SHP77 (cell line): ENCODE measurements around the gene PCNX4.
"Not testable (repeated sequence)": the region's sequence is repeated elsewhere in the genome, so short reads cannot be mapped to it uniquely, and the experiment has no call there.

Experiments
- DNase-seq, 2 experiments: peaks; one replicate each; lab custom pipeline; 2025; lab: John Stamatoyannopoulos, UW

Gene PCNX4

DNA sequence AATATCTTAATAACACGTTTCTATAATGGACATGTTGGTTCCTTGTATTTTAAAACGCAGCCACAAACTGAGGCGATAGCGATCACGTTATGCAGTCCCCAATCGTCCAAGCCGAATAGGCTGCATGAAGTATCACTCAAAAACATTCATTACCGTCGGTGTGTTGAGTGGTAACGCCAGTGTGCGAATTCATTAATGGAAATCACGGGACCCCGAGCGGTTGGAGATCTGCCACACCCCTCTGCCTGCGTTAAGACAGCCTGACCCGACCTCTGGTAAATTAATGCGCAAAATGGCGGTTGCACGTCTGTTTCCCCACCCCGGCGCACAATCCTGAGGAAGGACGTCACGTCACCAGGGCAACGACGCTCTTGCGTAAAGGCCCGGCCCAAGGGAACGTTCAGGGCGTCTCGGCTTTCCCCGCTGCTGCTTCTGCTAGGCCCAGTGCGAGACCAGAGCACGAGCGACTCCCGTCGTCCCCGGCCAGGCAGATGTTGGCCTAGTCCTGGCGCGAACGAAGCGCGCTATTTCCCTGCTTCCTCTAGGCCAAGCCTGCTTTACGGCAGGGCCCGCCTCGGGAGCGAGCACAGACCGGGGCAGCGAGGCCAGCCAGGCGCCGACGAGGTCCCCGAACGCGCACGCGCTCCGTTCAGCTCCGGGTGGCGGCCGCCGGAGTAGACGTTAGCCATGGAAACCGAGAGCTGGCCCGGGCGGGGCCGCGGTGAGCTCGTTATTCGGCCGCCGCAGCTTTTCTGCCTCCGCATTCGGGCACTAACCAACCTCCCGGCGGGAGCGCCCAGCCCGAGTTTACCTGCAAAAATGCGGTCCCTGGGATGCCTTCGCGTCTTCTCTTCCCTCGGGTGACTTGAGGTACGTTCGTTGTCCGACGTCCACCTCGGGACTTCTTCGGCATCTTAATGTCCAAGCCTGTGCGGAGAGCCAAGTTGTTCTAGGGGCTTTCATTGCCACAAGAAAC is at the start of gene PCNX4:
PCNX4 (plus strand) TSS at position 374 of the 976 bp plus-strand sequence. CDS start 15,716 bp downstream, outside the sequence.
- peak; percentile 97 to 98 for DNase-seq

DNA sequence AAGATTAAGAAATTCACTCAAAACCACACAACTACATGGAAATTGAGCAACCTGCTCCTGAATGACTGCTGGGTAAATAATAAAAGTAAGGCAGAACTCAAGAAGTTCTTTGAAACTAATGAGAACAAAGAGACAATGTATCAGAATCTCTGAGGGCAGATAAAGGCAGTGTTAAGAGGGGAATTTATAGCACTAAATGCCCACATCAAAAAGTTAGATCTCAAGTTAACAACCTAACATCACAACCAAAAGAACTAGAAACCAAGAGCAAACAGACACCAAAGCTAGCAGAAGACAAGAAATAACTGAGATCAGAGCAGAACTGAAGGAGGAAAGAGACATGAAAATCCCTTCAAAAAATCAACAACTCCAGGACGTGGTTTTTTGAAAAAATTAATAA is 43.7 kb upstream of the PCNX4 start:
- not testable (repeated sequence) for DNase-seq

- no peak for DNase-seq
These were observed 40.0 kb upstream of the PCNX4 start for GRCh38 chr14:60051721-60052221.

GRCh38 chr14:60058087-60058486 is 33.6 kb upstream of the PCNX4 start:
- no peak for DNase-seq

GRCh38 chr14:60061371-60061770 is 30.4 kb upstream of the PCNX4 start:
- no peak for DNase-seq

- DNase-seq: peak in 1 of 2 experiments; percentile 4
These were observed 27.1 kb upstream of the PCNX4 start for GRCh38 chr14:60064491-60065072.

DNA sequence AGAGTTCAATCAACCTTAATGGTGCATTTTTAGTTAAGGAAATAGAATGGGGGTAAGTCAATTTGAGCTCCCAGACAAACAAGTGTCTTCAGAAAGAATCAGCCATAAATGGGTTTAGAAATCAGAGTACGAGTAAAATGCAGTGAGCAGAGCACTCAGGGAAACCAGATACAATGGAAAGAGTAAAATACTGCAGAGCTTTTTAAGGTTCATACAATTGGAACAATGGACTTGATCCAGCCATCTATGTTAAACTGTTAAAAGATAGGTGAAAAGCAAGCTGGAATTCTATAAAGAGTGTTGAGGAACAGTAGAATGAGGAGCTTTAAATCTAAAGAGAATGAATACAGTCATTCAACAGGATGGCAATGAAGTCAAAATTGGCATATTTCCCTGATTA is 23.8 kb upstream of the PCNX4 start:
- no peak for DNase-seq

DNA sequence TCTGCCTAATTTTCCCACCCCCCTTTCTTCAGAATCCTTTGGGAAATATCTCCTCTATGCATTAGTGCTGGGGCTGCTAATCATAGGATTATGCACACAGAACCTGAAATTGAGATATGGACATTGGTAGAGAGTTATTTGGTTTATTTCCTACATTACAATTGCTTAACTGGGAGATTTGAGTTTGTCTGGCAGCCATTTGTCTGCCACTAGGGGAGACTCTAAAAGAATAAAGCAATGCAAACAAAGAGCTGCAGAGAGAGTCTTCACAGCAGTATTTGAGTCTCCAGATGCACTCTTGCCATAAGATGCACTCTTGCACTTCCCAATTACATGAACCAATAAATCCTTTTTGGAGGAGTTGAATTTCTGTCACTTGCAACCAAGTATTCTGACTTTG is 12.0 kb upstream of the PCNX4 start:
- DNase-seq: no peak

DNA sequence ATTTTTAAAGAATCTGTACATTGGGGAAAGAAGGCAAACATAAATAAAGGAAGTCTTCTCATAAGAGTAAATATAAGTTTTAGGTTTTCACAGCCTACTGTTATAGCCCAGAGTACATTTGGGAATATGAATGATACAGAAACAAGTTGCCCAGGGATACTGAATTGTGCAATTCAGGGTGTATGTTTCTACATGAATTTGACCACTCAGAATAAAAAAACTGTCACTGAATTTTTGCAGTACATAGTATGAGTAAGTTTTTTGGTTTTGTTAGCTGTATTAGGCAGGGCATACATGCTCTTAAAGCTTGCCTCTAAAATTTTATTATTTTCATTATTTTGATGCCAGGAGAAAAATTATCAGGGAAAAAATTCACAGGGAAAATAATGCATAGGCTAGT is 6.6 kb upstream of the PCNX4 start:
- no peak for DNase-seq

DNA sequence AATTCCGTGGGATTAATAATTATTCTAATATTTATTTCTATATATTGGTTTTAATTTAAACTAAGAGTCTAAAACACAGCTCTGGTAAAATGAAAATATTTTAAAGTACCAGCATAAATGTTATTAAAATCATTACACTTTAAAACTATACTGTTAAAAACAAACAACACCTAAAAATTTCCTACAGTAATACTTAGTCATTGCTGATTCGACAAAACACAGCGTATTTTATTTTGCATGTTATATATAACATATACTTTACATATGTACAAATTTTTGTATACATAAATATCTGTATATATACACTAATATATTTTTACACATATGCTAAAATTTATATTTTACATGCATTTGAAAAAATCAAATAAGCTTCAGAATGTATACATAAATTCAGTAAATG is 6.0 kb upstream of the PCNX4 start:
- no peak for DNase-seq

DNA sequence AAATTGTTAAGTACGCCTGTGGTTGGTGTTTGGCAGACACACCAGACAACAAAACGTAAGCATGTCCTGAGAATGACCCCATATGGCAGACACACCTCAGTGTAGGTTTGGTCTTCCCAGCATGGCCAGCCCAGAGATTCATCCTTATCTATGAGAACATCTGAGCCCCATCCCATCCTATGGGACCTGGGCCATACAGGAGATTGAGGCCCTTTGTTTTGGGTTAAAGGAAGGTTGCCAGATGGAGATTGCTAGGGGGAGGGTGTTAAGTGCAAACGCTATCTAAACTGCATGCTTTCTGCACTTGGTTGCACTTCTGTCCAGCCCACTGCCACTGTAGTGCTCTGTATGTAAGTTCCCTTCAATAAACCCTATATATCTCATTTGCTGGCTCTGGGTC is 4.1 kb upstream of the PCNX4 start:
- DNase-seq: no peak

- DNase-seq: no peak
These were observed 2.5 kb upstream of the PCNX4 start for GRCh38 chr14:60089221-60089620.

DNA sequence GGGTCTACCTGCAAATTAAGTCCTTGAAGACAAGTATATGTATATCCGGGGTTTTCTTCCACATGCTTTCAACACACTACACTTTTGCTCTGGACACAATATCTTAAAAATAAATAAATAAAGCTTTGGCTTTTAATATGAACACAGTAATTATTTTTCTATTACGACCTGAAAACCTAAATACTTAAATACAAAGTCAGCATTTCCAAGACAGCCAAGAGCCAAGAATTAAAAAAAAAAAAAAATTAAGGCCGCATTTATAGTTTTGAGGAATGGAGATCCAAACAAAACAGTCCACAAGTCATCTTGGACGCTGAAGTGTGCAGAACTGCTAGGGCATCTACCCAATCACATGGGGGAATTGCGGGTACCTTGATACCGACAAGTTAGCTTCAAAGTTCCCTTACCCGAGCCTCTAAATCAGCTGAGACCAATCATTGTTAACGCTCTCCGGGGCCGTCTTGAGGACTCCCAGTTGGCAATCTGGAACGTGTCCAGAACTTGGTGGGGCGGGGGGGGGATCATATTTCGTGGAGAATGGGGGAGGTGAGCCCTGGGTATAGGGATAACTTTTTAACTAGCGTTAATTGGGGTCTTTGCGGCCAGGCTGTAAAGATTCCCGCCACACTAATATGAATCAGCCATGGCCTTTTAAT is 731 bp upstream of the PCNX4 start:
- DNase-seq: peak; percentile 20 to 27

DNA sequence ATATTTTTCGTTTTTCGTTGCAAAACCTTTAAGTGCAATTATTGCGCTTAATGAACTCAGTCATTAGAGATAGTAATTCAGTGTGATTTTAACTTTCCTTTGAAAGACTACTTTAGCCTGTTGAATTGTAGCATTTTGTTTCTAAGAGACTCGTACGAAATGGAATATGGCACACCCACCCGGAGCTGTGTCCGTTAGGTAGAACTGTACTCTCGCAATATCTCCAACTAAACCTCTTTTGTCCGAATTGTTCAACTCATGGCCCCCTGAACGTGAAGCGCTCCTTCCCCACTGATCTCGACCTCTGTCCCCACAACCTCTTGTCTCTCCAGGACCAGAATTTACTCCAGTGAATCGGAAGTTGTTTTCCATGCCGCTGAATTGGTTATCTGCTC is 800 bp downstream of the PCNX4 start:
- peak; percentile 9 to 26 for DNase-seq

DNA sequence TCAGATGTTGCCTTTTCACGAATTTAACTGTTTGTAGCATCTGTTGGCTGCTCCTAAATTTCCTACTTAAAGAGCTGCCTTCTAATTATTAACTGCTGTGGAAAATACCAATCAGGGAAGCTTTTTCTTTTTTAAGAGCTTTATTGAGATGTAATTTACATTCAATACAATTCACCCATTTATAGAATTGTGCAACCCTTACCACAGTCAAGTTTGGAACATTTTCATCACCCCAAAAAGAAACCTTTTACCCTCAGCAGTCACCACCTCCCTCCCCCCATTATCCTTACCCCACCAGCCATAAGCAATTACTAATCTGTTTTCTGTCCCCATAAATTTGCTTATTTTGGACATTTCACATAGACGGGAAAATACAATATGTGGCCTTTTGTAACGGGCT is 1.4 kb downstream of the PCNX4 start:
- no peak for DNase-seq

GRCh38 chr14:60093606-60094005 is 1.9 kb downstream of the PCNX4 start:
- no peak for DNase-seq

DNA sequence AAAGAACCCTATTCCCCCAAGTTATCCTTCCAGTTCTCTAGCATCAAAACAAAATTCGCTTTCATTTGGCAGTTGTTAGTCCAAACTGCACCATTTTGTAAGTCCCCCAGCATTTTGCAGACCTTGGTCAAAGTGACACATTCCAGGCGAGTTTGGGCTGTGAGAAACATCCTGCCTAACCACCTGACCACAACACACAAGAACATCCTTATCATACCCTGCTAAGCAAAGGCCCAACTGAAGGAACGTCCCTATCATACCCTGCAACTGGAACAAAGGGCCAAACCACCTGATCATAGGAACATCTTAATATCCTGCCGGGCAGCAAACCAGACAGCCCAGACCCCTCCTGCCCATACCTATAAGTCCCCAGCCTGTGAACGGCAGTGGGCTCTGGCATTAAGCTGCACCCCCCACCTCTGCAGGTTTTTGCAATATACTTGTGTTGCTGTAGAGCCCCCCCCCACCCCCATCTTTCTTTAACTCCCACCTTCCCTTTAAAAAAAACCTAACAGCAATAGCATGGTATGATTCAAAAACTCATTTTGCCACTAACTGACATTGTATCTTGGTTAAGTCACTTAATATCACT is 2.7 kb downstream of the PCNX4 start:
- DNase-seq: no peak

DNA sequence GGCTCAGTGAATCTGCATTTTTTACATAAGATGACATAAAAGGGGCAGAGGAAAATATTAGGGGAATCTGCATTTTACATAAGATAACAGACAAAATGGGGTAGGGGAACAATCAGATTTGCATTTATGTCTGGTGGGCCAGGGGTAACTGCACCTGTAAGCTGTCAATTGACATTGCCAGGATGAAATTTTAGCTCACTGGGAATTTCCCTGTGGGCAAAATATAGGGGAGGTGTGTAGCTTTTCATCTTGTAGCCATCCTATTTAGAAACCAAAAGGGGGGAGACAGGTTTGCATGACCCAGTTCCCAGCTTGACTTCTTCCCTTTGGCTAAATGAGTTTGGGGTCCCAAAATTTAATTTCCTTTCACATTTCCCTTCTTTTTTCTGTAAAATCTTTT is 3.5 kb downstream of the PCNX4 start:
- DNase-seq: no peak

- DNase-seq: no peak
These were observed 4.2 kb downstream of the PCNX4 start for GRCh38 chr14:60095781-60096450.

DNA sequence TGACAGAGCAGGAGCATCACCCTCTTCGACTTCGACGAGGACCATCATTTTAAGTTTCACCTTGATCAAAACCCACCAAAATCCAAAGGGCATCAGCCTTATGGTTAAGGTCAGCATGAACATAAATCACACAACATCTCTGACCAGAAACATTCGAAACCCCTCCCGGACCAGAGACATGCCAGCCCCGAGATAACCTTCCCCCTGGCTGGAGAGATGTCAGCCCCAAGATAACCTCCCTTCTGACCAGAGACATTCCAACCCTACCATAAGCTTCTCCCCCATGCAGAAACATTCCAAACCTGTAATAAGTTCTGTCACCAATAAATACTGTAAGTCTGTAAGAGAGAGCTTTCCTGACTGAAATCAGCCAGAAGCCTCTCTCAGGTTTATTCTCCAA is 6.3 kb downstream of the PCNX4 start:
- no peak for DNase-seq

- DNase-seq: not testable (repeated sequence)
These were observed 8.1 kb downstream of the PCNX4 start for GRCh38 chr14:60099855-60100254.

GRCh38 chr14:60101786-60102185 is 10.1 kb downstream of the PCNX4 start:
- DNase-seq: no peak
